ENCODE measurements around the gene FAM107B.

- TF ChIP-seq, protein P1, sequence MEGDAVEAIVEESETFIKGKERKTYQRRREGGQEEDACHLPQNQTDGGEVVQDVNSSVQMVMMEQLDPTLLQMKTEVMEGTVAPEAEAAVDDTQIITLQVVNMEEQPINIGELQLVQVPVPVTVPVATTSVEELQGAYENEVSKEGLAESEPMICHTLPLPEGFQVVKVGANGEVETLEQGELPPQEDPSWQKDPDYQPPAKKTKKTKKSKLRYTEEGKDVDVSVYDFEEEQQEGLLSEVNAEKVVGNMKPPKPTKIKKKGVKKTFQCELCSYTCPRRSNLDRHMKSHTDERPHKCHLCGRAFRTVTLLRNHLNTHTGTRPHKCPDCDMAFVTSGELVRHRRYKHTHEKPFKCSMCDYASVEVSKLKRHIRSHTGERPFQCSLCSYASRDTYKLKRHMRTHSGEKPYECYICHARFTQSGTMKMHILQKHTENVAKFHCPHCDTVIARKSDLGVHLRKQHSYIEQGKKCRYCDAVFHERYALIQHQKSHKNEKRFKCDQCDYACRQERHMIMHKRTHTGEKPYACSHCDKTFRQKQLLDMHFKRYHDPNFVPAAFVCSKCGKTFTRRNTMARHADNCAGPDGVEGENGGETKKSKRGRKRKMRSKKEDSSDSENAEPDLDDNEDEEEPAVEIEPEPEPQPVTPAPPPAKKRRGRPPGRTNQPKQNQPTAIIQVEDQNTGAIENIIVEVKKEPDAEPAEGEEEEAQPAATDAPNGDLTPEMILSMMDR (IDR thresholded peaks at IDR 0.05 in 2 of 3, conservative IDR thresholded peaks at IDR 0.05 in 1 of 3; ENCODE audit: control insufficient read depth in 2 of 3, extremely low read depth in 1 of 3, insufficient read depth in 1 of 3, low read depth in 3 of 3, low read length in 3 of 3), result no peak
- TF ChIP-seq CBX3 (IDR thresholded peaks at IDR 0.05; ENCODE audit: borderline replicate concordance, low read depth), result no peak
- no peak for TF ChIP-seq JUND (IDR thresholded peaks at IDR 0.05; ENCODE audit: low read depth, low read length)
- TF ChIP-seq ESRRA (IDR thresholded peaks at IDR 0.05; ENCODE audit: low read length), result no peak
- TF ChIP-seq SMC3 (IDR thresholded peaks at IDR 0.05; ENCODE audit: borderline replicate concordance, low read length), result no peak
- TF ChIP-seq RELA (IDR thresholded peaks at IDR 0.05; ENCODE audit: borderline replicate concordance, partially characterized antibody), result no peak
- no peak for TF ChIP-seq CHD2 (IDR thresholded peaks at IDR 0.05; ENCODE audit: borderline replicate concordance, low read depth, low read length)
- TF ChIP-seq SIN3A (IDR thresholded peaks at IDR 0.05; ENCODE audit: low read depth, low read length), result no peak
- TF ChIP-seq CEBPB (IDR thresholded peaks at IDR 0.05; ENCODE audit: borderline replicate concordance in 1 of 2, low read depth in 2 of 2, low read length in 2 of 2), result no peak
- TF ChIP-seq SP1 (IDR thresholded peaks at IDR 0.05; ENCODE audit: low read depth, low read length), result no peak
- TF ChIP-seq POLR2A (IDR thresholded peaks at IDR 0.05; ENCODE audit: low read depth, low read length), result no peak
- no peak for TF ChIP-seq HDAC6 (IDR thresholded peaks at IDR 0.05; ENCODE audit: unreplicated experiment)
- no peak for TF ChIP-seq RFX5 (IDR thresholded peaks at IDR 0.05; ENCODE audit: low read depth, low read length)
- no peak for TF ChIP-seq TAF1 (IDR thresholded peaks at IDR 0.05; ENCODE audit: borderline replicate concordance, low read depth, low read length)
These were observed 31.6 kb upstream of the FAM107B start for GRCh38 chr10:14806318-14806717.

Data from GM12878 (cell line).